ENCODE results near the gene ZSWIM8. TPM values are rescaled to one million over a fixed set of nuclear protein-coding genes. Genes with fewer than 3 reads are reported as not detected.

The ZSWIM8 gene
- total and polyA plus RNA-seq, 8 donors: 43.4 to 325 (median 79.6) TPM

DNA sequence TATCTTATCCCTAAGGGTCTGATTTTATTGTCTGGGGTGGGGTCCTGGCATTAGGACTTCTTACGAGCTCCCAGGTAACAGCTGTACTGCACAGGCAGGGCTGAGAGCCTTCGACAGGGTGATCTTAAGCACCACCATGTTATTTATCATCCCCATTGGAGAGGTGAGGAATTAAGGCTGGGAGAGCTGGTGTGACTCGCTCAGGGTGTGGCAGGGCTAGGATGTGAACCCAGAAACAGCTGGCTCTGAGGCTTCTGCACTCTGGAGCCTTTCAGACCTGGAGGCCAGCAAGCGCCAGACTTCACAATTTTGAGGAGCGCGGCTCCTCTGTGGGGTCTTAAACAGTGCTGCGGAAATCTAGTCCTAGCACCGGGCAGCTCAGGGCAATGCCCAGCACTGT lies 53.4 kb downstream of the ZSWIM8 start:
- H3K36me3 ChIP-seq: peaks cover 52 to 95% (median 91%) of the 10 kb centered on the region in 4 donors
- H3K4me1 ChIP-seq: peaks cover 0 to 26% (median 6%) of the 10 kb centered on the region in 4 donors
- WGBS, 5 donors: 93 to 97% (median 96%) methylated on average over 2 to 8 of the region's 8 CpGs
- no peak for DNase-seq
- TF ChIP-seq CTCF (IDR thresholded peaks at IDR 0.05): no peak
- no peak for TF ChIP-seq POLR2A (IDR thresholded peaks at IDR 0.05)
- no peak for TF ChIP-seq POLR2AphosphoS5 (IDR thresholded peaks at IDR 0.05)
- no peak for TF ChIP-seq EP300 (IDR thresholded peaks at IDR 0.05)
- H3K27me3 ChIP-seq: no peaks in the 10 kb centered on the region
- intact Hi-C loops (cut with DNase I; ENCODE audit: low total_unique reads): no loop called here
- no peaks in the 10 kb centered on the region for H3K9me3 ChIP-seq
- no peak overlapping the region for H3K27ac ChIP-seq
- H3K4me3 ChIP-seq: no peak overlapping the region

DNA sequence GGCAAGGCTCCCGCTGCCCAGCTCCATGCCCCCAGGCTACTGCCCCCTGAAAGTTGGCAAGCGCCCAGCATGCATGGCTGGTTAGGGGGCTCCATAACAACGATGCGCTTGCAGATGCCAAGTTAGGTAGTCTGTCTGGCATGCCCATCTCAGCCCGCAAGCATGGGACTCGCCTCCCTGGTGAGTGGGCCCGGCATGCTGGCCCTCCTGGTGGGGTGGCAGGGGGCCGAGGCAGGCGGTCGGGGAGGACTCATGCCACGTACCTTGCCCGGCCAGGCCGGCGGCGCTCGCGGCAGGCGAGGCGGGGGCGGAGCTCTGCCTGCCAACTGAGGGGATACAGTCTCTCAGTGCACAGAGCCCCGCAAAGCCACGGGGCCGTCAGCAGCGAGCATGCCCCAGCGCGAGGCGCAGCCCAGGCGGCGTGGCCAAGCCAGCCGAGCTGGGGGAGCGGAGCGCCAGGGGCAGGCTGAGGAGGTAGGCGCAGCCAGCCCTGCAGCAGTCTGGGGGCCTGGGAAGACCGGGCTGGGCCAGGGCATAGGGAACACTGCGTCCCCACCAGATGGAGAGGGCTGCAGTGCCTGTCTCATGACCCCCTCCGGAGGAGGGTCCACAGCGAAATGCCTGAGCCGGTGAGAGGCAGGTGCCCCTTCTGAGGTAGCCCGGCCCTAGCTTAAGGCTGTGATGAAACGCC lies 54.0 kb downstream of the ZSWIM8 start:
- intact Hi-C loops (cut with DNase I; ENCODE audit: low total_unique reads): no loop called here
- H3K27ac ChIP-seq: no peak overlapping the region
- no peak overlapping the region for H3K4me3 ChIP-seq
- WGBS, 5 donors: 87 to 97% (median 97%) methylated on average over 20 to 40 of the region's 40 CpGs
- no peaks in the 10 kb centered on the region for H3K9me3 ChIP-seq
- TF ChIP-seq POLR2AphosphoS5 (IDR thresholded peaks at IDR 0.05) (no peak), EP300 (IDR thresholded peaks at IDR 0.05) (no peak), CTCF (IDR thresholded peaks at IDR 0.05) (no peak), POLR2A (IDR thresholded peaks at IDR 0.05) (no peak)
- H3K27me3 ChIP-seq: no peaks in the 10 kb centered on the region
- peaks cover 0 to 26% (median 6%) of the 10 kb centered on the region in 4 donors for H3K4me1 ChIP-seq
- DNase-seq: no peak
- peaks cover 52 to 96% (median 93%) of the 10 kb centered on the region in 4 donors for H3K36me3 ChIP-seq

DNA sequence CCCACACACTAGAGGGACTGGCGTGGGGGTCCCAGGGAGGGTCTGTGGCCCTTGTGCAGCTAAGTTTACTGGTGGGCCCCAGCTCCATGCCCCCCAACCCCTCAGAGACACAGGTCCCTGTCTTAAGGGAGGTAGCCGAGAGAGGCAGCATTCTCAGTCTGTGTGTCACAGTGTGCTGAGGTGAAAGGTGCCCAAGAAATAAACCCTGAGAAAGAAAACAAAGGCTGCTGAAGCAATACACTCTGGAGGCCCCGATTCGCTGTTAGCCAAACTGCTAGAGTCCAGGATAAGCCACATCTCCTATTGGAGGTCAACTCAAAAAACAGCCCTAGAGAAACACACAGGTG lies 54.6 kb downstream of the ZSWIM8 start:
- H3K27me3 ChIP-seq: no peaks in the 10 kb centered on the region
- intact Hi-C loops (cut with DNase I; ENCODE audit: low total_unique reads): no loop called here
- H3K27ac ChIP-seq: no peak overlapping the region
- peaks cover 50 to 99% (median 95%) of the 10 kb centered on the region in 4 donors for H3K36me3 ChIP-seq
- whole genome bisulfite sequencing, 5 donors: 90 to 98% (median 97%) methylated on average over 2 to 4 of the region's 4 CpGs
- TF ChIP-seq POLR2A (IDR thresholded peaks at IDR 0.05) (no peak), EP300 (IDR thresholded peaks at IDR 0.05) (no peak), CTCF (IDR thresholded peaks at IDR 0.05) (no peak), POLR2AphosphoS5 (IDR thresholded peaks at IDR 0.05) (no peak)
- no peaks in the 10 kb centered on the region for H3K9me3 ChIP-seq
- H3K4me3 ChIP-seq: no peak overlapping the region
- DNase-seq: no peak
- H3K4me1 ChIP-seq: peaks cover 0 to 26% (median 6%) of the 10 kb centered on the region in 4 donors

GRCh38 chr10:73840403-73841060 lies 55.1 kb downstream of the ZSWIM8 start:
- no peaks in the 10 kb centered on the region for H3K27me3 ChIP-seq
- no peak for DNase-seq
- H3K4me1 ChIP-seq: peaks cover 0 to 26% (median 6%) of the 10 kb centered on the region in 4 donors
- no peak overlapping the region for H3K4me3 ChIP-seq
- WGBS, 5 donors: 86 to 93% (median 92%) methylated on average over 13 of the region's 13 CpGs
- intact Hi-C loops (cut with DNase I; ENCODE audit: low total_unique reads): no loop called here
- TF ChIP-seq EP300 (IDR thresholded peaks at IDR 0.05) (no peak), POLR2A (IDR thresholded peaks at IDR 0.05) (no peak), POLR2AphosphoS5 (IDR thresholded peaks at IDR 0.05) (no peak), CTCF (IDR thresholded peaks at IDR 0.05) (no peak)
- no peak overlapping the region for H3K27ac ChIP-seq
- H3K36me3 ChIP-seq: peaks cover 49 to 99% (median 95%) of the 10 kb centered on the region in 4 donors
- no peaks in the 10 kb centered on the region for H3K9me3 ChIP-seq

Measured in stomach (tissue), 9 donors.